Gastrocnemius medialis (tissue), 4 donors: ENCODE results near the gene CAMK1.

Source experiments
- POLR2A ChIP-seq, 2 donors: fragments of 450-650 bp; IDR thresholded peaks; one replicate each; pipeline ENCODE4 v1.6.1; 2017; ENCODE audit warnings: antibody characterized with exemption in 2 of 2, mild to moderate bottlenecking in 2 of 2, moderate library complexity in 2 of 2
- TF ChIP-seq, protein P1 (sequence below), 5 experiments: fragments of 450-650 bp in 3 of 5; fragments of 200-600 bp in 2 of 5; sonication (generic) in 2 of 5; IDR thresholded peaks in 4 of 5; conservative IDR thresholded peaks in 1 of 5; 1 replicate in 4 of 5; 2 replicates in 1 of 5; pipeline ENCODE4 v1.5.1; 2016 to 2019; ENCODE audit warnings: antibody characterized with exemption in 5 of 5, mild to moderate bottlenecking in 3 of 5, moderate library complexity in 3 of 5

DNA sequence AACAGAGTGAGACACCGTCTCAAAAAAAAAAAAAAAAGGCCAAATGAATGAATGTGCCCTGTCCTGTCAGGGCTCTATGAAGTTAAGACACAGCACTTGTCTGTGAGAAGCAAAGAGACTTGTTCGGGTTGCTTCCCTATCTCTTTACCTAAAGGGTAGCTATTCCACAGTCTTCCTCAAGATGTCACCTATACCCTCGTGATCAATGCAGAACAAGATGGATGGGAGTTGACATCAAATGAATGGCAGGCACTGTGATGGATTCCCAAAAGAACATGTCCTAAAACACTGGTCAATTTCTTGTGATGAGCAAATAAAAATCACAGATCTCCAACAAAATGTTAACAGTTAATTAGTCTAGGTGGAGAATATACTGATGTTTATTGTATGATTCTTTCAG lies 13.0 kb upstream of the CAMK1 start:
- TF ChIP-seq, protein P1, sequence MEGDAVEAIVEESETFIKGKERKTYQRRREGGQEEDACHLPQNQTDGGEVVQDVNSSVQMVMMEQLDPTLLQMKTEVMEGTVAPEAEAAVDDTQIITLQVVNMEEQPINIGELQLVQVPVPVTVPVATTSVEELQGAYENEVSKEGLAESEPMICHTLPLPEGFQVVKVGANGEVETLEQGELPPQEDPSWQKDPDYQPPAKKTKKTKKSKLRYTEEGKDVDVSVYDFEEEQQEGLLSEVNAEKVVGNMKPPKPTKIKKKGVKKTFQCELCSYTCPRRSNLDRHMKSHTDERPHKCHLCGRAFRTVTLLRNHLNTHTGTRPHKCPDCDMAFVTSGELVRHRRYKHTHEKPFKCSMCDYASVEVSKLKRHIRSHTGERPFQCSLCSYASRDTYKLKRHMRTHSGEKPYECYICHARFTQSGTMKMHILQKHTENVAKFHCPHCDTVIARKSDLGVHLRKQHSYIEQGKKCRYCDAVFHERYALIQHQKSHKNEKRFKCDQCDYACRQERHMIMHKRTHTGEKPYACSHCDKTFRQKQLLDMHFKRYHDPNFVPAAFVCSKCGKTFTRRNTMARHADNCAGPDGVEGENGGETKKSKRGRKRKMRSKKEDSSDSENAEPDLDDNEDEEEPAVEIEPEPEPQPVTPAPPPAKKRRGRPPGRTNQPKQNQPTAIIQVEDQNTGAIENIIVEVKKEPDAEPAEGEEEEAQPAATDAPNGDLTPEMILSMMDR (IDR thresholded peaks at IDR 0.05 in 4 of 5, conservative IDR thresholded peaks at IDR 0.05 in 1 of 5): no peak
- no peak for TF ChIP-seq POLR2A (IDR thresholded peaks at IDR 0.05)
